Measurements from ENCODE around the gene RUNDC3A. TPM values are rescaled to one million over a fixed set of nuclear protein-coding genes. Genes with fewer than 3 reads are reported as not detected.

RUNDC3A gene
- total RNA-seq, 1 donor = under 0.01 TPM

GRCh38 chr17:44283344-44284023 lies 24.9 kb upstream of the RUNDC3A start:
- DNase-seq (ENCODE audit: low read depth) = no peak
- no peak overlapping the region for H3K4me3 ChIP-seq (ENCODE audit: low read depth, low read length)
- TF ChIP-seq CTCF (IDR thresholded peaks at IDR 0.05; ENCODE audit: insufficient read depth, low read depth, low read length) = no peak

GRCh38 chr17:44284024-44284400 lies 24.4 kb upstream of the RUNDC3A start:
- H3K4me3 ChIP-seq (ENCODE audit: low read depth, low read length) = no peak overlapping the region
- no peak for TF ChIP-seq CTCF (IDR thresholded peaks at IDR 0.05; ENCODE audit: insufficient read depth, low read depth, low read length)
- no peak for DNase-seq (ENCODE audit: low read depth)

DNA sequence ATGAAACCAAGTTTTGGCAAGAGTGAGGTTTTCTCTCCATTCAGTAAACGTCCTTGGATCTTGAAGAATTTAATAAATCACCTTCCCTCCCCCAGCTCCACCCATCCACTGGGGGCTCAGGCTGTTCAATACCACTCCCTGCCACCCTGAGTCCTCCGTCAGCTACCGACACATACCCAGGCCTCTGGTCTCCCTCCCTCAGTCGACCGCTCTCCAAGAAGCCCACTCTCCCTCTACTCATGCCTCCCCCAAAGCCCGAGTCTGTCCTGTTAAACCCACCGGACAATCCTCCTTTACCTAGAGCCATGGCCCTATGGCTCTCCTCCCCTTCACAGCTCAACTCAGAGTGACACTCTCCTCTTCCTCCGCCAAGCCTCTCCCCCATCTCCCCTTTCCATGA lies 20.8 kb upstream of the RUNDC3A start:
- no peak for DNase-seq (ENCODE audit: low read depth)
- H3K4me3 ChIP-seq (ENCODE audit: low read depth, low read length) = no peak overlapping the region
- TF ChIP-seq CTCF (IDR thresholded peaks at IDR 0.05; ENCODE audit: insufficient read depth, low read depth, low read length) = no peak

DNA sequence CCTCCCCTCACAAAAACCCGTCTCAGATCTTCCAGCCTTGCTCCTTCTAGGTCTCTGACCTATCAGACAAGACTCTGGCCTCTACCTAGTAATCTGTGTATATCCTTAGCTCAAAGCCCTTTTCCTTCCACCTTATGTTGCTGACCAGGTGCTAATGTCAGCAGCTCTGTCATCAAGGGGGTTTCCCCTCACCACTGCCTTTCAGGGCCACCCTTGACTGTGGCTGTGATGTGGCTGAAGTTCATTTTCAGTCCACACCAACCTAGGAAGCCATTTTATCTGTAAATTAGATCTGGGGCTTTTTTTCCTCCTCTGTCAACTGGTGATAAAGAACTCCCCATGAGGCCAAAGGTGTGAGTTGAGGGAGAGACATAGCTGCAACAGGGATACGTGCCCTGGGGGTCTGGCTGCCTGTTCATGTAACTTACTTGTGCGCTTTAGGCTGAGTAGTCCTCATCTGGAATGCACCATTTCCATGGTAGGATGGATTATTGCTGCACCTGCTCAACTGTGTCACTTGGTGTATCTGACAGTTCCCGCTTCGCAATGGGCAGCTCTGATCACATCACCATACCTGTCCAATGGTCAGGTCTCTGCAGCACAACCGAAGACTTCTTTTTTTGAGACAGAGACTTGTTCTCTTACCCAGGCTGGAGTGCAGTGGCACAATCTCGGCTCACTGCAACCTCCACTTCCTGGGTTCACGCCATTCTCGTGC lies 14.7 kb upstream of the RUNDC3A start:
- DNase-seq (ENCODE audit: low read depth) = no peak
- H3K4me3 ChIP-seq (ENCODE audit: low read depth, low read length) = no peak overlapping the region
- no peak for TF ChIP-seq CTCF (IDR thresholded peaks at IDR 0.05; ENCODE audit: insufficient read depth, low read depth, low read length)

GRCh38 chr17:44297975-44298374 lies 10.4 kb upstream of the RUNDC3A start:
- H3K4me3 ChIP-seq (ENCODE audit: low read depth, low read length) = no peak overlapping the region
- DNase-seq (ENCODE audit: low read depth) = no peak
- TF ChIP-seq CTCF (IDR thresholded peaks at IDR 0.05; ENCODE audit: insufficient read depth, low read depth, low read length) = no peak

- no peak for DNase-seq (ENCODE audit: low read depth)
- no peak for TF ChIP-seq CTCF (IDR thresholded peaks at IDR 0.05; ENCODE audit: insufficient read depth, low read depth, low read length)
- no peak overlapping the region for H3K4me3 ChIP-seq (ENCODE audit: low read depth, low read length)
These were observed 3.8 kb upstream of the RUNDC3A start for GRCh38 chr17:44304651-44305050.

Data from fibroblast of villous mesenchyme (primary cell).